GM19468 (cell line): ENCODE measurements around the gene BACH2.
"Not testable (repeated sequence)": the region's sequence is repeated elsewhere in the genome, so short reads cannot be mapped to it uniquely, and the experiment has no call there.

Source experiments
- ATAC-seq: cut with Tn5 transposase; IDR thresholded peaks from one replicate; pipeline ENCODE4 v1.9.1; 2021; ENCODE audit warnings: mild to moderate bottlenecking, moderate library complexity, moderate number of reproducible peaks; ENCODE audit not compliant: unreplicated experiment; ENCODE audit errors: extremely low read depth

The BACH2 gene

DNA sequence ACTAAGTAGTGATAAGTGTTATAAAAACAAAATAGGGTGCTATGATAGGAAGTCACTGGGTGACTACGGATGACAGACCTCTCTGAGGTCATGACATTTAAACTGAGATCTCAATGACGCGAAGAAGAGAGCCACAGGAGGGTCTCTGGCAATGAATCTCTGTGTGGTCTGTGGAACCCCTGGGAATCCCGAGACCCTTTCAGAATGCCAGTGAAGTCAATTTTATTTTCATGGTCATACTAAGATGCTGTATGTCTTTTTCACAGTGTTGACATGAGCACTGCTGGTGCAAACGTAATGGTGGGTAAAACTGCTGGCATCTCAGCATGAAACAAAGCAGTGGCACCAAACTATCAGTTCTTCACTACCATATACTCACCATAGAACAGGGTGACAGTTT lies 247.3 kb downstream of the BACH2 start:
- ATAC-seq: no peak

DNA sequence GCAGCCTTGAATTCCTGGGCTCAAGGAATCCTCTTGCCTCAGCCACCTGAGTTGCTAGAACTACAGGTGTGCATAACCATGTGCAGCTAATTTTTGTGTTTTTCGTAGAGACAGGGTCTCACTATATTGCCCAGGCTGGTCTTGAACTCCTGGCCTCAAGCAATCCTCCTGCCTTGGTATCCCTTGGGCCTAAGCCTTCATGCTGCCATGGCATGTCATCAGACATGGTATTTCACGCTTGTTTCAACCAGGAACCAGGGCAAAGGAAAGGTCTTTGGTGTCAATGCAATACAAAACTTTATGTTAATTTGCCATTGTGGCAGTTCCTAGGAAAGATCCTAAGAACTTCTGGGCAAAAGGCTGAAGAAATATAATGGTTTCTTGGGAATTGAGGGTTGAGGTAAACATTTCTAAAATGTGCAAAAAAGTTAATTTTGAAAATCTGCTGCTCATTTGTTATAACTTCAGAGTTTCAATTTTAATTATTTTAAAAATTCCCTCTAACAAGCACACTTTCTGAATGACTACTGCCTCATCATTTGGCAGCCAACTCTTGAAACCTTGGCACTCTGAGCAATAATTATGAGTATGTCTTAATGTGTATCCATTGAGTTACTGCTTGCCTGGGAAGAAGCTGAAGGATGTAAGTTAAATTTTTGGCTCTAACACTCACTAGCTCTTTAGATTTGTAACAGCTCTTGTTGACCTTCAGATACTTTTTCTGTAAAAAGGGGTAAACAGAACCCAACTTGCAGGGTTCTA lies 248.3 kb downstream of the BACH2 start:
- ATAC-seq: no peak

DNA sequence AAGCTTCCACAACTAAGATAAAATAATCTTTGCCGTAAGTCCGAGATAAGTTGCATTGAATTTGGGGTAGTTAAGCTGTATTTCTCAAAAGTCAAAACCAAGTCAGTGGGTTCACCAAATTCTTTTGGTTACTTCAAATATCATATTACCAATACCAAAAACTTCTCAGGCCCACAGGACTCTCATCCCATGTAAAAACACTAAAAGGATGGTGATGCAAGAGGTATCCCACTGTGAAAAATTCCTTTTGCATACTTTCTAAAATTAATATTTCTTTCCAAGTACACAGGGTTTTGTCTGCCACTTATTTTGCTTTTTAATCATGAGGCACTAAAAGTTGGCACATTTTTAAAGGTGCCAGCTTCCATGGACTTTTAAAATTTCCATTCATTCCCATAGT lies 251.1 kb downstream of the BACH2 start:
- no peak for ATAC-seq

DNA sequence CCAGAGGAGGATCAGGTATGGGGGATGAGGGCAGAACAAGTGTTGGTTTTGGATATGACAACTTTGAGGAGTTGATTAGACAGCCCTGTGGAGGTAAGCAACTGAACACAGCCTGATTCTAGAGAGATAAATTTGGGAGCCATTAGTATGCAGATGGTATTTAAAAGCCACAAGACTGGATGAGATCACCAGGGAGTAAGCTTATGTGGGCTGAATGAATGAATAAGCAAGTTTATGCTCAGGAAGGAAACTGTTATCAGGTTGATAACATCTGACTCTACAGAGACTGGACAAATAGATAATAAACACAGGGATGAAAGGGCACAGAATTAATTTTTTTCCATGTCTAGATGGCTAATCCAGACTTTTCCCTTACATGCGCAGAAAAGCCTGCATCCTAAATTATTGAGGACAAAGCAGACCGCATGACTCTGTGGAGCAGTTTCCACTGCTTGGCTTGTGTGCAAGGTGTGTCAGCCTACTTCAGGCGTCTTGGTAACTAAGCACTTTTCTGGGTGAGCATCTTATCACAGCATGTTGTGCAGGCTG lies 251.7 kb downstream of the BACH2 start:
- no peak for ATAC-seq

DNA sequence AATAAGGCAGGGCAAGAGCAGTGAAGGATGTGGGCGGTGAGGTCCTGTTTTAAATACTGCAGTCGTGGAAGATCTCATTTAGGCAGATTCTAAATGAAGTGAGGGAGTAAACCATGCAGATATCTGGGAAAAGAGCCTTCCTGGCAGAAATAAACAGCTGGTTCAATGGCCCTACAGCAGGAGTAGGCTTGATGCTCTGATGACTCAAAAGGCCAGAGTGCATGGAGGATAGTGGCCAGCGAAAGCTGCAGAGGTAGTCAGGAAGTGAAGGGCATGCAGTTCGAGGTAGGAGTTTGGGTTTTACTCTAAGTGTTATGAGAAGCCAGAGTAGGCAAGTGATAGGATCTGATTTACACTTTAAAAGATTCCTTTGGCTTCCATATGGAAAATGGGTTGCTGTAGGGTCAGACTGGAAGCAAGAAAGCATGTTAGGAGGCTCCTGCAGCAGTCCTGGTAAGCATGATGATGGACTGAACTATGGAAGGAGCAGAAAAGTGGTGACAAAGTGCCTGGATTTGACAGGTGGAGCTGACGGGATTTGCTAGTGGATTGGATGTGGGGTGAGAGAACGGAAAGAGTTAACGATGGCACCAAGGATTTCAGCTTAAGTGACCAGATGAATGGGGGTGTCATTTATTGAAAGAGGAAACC lies 252.3 kb downstream of the BACH2 start:
- ATAC-seq: no peak

DNA sequence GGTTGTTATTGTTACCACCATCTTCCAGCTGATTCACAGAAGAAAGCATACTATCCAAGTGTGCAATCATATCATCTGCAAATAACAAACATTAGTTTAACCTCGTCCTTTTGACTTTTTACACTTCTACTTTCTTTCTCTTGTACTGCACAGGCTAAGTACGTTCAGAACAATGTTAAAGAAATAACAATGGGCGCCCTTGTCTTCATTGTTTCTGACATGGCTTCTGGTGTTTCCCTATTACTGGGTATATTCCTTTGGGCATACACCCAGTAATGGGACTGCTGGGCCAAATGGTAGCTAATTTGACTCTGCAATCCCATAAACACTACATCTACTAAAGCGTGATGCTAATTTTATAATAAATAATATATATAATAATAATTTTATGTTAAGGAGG lies 255.7 kb downstream of the BACH2 start:
- no peak for ATAC-seq

DNA sequence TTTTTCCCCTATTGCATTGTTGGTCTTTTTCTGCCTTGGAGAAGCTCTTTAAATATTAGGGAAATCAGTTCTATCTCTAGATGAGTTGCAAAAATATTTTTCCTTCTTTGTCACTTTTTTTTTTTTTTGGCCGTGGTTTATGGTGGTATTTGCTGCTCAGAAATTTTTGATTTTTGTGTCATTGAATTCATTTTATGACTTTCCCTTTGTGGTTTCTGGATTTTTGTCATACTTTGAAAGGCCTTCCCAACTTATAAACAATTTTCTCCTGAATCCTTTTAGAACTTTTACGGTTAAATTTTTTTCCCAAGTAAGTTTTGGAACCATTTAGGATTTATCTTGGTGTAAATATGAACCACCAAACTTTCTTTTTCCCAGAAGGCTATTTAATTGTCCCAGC lies 256.7 kb downstream of the BACH2 start:
- no peak for ATAC-seq

DNA sequence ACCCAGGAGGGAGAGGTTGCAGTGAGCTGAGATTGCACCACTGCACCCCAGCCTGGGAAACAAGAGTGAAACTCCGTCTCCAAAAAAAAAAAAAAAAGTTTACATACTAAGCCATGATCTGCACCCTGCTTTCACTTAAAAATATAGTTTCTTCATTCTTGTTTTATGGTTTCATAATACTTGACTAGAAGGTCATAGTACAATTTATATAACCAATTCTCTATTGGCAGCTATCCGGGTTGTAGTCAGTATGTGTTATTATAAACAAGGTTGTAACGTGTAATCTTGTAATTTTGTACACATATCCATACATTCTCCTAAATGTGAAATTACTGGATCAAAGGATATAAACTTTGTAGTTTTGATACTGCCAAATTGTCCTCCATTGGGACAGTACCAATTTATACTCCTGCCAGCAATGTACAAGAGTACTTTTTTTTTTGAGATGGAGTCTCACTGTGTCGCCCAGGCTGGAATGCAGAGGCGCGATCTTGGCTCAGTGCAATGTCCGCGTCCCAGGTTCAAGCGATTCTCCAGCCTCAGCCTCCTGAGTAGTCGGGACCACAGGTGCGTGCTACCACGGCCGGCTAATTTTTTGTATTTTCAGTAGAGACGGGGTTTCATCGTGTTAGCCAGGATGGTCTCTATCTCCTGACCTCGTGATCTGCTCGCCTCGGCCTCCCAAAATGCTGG lies 257.5 kb downstream of the BACH2 start:
- ATAC-seq: no peak

DNA sequence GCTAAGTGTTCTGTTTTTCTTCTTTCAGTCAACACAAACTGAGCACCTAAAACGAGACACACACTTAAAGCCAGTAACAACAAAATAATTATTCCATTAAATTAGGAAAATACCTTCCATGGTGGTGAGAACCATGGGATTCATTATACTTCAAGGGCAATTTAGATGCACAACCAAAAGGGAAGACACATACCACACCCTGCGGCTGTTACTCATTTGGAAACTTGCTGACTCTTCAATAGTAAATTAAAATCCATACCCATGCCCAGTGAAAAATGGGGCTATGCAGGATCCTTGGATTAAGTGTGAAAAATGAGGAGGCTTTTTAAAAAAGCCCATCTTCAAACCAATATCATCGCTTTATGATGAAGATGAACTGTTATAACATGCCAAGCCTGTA lies 259.7 kb downstream of the BACH2 start:
- ATAC-seq: no peak

DNA sequence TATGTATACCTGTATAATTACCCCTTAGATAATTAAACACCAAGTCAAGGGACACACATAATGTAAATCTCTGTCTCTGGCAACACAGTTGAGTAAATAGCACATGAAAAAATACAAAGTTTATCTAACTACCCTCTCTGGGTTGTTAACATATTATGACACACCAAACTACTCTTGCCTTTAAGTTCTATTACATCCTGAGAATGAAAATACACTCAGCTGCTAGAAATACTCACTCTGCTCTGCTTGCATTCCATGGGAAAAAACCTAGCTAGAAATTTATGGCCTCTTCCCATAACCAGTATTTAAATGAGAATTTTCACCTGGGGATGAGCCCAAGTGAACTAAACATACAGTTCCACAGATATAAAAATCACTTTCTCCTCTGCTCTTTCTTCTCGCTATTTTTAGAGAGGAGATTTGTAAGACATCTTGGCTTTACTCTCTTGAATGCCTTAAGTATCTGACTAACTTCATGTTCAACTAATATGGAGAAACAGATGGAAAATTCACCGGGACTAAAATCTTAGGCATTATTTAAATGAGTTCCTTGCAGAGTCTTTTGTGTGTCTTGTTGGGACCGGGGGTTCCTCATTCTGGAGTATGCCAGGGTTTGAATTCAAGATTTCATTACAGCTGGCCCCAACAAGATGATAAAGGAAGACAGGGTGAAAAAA lies 261.5 kb downstream of the BACH2 start:
- no peak for ATAC-seq

DNA sequence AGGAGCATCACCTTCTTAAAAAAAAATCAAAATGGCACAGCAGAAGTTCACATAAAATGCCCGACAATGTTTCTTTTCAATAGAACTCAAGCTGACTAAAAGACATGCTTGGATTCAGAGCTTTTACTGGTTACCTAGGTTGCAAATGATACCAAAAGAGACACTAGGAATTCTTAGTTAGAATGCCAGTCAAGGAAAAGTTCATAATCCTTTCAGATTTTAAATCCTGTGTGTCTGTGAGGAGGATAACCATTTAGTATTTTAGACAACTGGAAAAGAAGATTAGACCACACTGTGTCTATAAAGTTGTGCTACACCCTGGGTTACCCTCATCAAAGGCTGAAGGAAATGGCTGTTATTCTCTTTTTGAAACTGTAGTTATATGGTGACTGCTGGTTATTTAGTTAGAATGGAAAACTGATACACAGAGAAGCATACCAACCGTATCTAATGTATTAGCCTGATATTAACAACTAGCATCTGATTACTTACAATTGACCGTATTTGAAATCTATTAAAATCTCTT lies 262.8 kb downstream of the BACH2 start:
- ATAC-seq: no peak

DNA sequence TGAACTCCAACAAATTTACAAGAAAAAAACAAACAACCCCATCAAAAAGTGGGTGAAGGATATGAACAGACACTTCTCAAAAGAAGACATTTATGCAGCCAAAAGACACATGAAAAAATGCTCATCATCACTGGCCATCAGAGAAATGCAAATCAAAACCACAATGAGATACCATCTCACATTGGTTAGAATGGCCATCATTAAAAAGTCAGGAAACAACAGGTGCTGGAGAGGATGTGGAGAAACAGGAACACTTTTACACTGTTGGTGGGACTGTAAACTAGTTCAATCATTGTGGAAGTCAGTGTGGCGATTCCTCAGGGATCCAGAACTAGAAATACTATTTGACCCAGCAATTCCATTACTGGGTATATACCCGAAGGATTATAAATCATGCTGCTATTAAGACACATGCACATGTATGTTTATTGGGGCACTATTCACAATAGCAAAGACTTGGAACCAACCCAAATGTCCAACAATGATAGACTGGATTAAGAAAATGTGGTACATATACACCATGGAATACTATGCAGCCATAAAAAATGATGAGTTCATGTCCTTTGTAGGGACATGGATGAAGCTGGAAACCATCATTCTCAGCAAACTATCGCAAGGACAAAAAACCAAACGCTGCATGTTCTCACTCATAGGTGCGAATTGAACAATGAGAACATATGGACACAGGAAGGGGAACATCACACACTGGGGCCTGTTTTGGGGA lies 264.0 kb downstream of the BACH2 start:
- not testable (repeated sequence) for ATAC-seq

DNA sequence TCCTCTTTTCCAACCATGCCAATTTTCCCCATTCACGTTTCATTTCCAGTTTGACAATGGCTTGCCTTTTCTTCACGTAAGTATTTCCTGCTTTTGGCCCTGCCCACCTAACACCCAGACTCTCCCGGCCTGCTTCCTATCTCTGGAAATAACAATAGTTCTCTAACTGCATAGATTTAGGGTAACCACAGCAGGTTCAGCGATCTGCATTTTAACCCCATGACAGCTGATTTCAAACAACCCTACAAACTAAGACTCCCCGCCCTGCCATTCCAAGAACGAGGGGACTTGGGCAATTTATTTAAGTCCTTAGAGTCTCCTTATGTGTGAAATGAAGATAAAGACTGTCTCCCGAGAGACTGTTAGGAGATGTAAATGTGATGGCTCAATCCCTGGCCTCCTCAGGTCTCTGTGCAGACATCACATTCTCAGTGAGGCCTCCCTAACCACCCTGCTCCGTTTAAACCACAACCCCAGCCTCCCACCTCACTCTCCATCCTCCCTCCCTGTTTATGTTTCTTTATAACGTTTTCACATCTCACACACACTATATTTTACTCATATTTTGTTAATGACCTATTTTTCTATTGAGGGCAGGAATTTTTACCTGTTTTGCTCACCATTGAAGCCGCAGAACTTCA lies 267.5 kb downstream of the BACH2 start:
- ATAC-seq: no peak

DNA sequence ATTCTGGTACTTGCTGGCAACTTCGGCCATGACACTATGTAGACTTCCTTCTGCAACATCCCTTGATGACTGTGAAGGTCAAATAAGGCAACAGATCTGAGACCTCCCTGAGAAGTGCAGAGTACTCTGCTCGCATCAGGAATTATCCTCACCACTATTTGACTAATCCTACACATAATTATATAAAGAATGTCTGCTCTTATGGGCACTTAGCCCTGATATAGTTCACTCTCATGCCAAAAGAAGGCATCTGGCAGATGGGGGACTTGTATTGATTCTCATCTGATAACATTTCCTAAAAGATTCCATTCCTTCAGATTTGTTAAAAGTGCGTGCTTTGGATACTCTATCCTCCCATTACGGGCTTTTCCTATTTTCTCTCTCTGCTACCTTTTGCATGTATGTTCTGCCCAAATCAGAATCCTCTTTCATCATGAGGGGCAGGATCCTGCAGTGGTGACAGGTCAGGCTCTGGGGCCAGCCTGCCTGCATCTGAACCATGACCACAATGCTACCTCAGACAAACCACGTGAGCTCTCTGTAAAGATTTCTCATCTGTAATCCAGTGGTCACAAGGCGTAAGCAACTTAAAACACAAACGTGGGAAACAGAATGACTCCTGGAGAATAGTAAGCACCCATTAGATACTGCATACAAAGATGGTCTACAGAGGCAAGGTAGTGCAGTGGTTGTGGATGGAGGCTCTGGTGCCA lies 268.4 kb downstream of the BACH2 start:
- ATAC-seq: no peak

DNA sequence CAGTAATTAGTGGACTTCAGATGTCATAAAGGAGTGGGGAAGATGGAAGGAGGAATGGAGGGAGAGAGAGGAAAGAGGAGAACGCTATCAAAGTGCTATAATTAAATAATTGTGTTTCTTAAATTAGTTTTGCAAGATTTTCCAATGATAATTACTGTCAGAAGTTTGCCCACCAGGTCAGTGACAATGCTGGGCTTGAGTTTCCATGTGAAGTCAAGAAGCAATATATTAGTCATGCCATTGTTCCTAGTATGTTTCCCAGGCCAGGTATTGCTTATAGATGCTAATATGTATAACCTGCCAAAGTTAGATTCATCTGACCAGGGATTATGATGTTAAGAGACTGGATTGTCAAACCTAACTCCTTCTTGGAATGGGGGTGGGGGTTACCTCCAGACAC lies 270.4 kb downstream of the BACH2 start:
- no peak for ATAC-seq

DNA sequence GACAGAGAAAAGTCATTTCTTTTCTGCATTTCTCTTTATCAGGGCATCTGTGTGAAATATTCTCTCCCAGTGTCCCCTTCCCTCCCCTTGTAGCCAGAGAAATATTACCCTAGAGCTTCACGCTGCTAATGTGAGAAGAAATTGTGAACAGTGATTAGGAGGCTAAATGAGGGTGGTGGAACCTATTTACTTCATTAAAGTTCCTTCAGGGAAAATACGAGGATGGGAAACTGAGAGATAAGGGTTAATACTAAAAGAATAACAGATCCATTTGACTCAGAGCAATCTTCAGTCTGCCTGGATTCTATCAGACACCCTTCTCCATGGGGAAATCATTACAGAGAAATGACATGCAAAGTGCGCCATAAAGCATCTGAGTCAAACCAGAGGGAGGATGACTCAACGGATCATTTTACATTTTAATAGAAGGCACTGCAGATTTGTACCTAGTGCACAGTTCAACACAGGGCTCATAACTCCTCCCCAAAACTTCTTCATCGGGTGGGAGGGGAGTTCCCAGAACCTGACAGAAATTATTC lies 271.1 kb downstream of the BACH2 start:
- ATAC-seq: no peak

DNA sequence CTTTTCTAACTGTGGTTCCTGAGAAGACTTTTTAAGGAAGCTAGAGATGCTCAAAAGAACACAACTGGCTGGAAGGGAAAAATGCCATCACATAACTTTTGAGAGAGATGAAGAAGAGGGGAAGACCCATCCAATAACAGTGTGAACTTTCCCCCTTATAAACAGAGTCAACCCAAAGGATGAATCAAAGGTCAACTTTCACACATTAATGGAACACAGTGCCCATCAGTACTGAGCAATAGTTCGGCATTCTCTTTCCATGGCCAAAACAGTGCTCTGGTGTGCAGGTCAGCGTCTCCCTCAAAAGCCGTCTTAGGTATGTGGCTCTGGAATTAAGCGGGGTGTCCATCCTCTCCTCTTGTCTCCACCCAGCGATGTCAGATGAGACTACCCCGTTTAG lies 272.0 kb downstream of the BACH2 start:
- no peak for ATAC-seq

DNA sequence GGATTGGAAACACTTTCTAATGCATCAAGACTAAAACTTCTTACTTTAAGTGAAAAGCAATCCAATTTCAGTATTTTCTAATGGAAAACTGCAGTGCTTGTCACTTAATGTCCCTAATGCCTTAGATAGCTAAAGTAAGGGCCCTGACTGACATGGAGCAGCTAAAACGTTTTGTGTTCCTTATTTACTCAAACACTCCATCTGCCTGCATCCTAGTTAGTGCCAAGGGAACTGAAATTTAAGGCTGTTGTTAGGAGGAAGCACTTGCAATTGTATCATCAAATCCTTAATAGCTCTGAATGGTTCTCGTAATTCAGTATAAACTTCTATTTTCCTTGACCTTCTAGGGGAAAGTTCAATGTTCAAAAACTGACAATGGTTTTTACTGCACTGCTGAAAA lies 274.9 kb downstream of the BACH2 start:
- ATAC-seq: no peak
